NB4 (cell line): Measurements from ENCODE around the gene BLVRB.

Experiments
- CTCF ChIP-seq: IDR thresholded peaks from one replicate; pipeline ENCODE4 v1.5.1; 2012; ENCODE audit warnings: low read depth, low read length
- MYC ChIP-seq: IDR thresholded peaks from 2 replicates; pipeline ENCODE4 v1.6.1; 2011; ENCODE audit warnings: low read depth, low read length
- POLR2A ChIP-seq: IDR thresholded peaks from 2 replicates; pipeline ENCODE4 v1.6.1; 2011; ENCODE audit warnings: mild to moderate bottlenecking; ENCODE audit not compliant: insufficient read length; ENCODE audit errors: extremely low read depth
- TF ChIP-seq, protein P1 (sequence below): IDR thresholded peaks from 2 replicates; pipeline ENCODE4 v1.6.1; 2011; ENCODE audit warnings: low read depth, low read length

GRCh38 chr19:40510526-40511115, 45.1 kb upstream of the BLVRB start:
- TF ChIP-seq CTCF (no peak), POLR2A (no peak), MYC (no peak)
- TF ChIP-seq, protein P1, sequence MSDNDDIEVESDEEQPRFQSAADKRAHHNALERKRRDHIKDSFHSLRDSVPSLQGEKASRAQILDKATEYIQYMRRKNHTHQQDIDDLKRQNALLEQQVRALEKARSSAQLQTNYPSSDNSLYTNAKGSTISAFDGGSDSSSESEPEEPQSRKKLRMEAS = no peak
